HG02973 (cell line): Measurements from ENCODE around the gene SLN.
"Not testable (repeated sequence)": the region's sequence is repeated elsewhere in the genome, so short reads cannot be mapped to it uniquely, and the experiment has no call there.

Experiments used
- ATAC-seq: cut with Tn5 transposase; IDR thresholded peaks from one replicate; pipeline ENCODE4 v1.9.1; 2021; ENCODE audit warnings: moderate library complexity; ENCODE audit not compliant: unreplicated experiment

Gene SLN

DNA sequence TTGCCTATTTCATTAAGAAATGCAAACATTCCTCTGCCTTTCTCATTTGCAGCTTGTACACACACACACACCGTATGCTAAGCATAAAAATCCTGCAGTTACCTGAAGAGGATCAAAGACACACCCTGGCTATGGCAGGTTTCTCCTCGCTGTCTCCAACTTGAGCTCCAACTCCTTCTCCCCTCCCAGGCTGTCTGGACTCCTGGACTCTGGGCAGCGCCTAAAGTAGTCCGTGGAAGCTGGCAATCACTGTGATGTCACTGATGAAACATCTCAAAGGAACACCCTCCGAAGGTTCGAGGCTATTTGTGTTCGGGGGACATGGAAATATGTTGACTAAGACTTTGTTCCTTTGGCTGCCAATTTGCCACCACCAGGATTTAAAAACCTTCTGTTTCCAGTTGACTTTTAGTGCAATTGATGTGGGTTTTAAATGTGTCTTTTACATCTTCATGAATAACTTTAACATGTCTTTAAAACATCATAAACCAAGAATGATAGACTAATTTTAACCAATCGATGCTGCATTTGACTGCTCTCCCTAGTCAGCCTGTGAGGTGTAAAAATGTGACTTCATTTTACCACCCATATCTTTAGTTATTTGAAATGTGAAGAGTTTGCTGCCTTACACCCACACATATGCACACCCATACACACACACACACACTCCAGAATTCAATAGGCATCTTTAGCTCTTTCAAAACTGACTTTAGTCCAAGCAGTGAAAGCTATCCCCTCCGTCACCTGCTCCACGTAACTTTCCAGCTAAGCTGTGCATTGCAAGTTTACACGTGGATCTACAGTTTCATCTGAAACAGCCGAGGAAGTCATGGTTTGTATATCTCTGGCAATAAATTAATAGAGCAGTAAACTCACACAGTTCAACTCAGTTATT, at the start of gene SLN:
SLN (minus strand) TSS at position 196 of the 895 bp plus-strand sequence.
- no peak for ATAC-seq

- not testable (repeated sequence) for ATAC-seq
Measured at GRCh38 chr11:107758719-107759355, 47.0 kb upstream of the SLN start.

- no peak for ATAC-seq
Measured at GRCh38 chr11:107757661-107758060, 45.8 kb upstream of the SLN start.

GRCh38 chr11:107756553-107756952, 44.7 kb upstream of the SLN start:
- no peak for ATAC-seq

GRCh38 chr11:107752949-107753822, 41.3 kb upstream of the SLN start:
- no peak for ATAC-seq

- no peak for ATAC-seq
Measured at GRCh38 chr11:107752508-107752907, 40.7 kb upstream of the SLN start.

GRCh38 chr11:107751082-107751481, 39.2 kb upstream of the SLN start:
- ATAC-seq, result no peak

DNA sequence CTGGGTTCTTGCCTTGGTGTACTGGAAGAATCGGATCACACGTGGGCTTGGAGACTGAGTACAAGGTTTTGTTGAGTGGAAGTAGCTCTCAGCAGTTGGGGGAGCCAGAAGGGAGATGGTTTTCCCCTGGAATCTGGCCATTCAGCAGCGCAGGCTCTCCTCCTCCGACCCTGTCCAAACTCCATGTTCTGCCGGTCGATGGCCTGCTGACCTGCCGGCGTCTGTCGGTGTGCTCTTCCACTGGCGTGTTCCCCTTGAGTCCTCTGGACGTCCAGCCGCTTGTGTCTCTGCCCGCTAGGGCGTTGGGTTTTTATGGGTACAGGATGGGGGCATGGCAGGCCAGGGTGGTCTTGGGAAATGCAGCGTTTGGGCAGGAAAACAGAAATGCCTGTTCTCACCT, 38.5 kb upstream of the SLN start:
- no peak for ATAC-seq

GRCh38 chr11:107747622-107748021, 35.8 kb upstream of the SLN start:
- ATAC-seq, result no peak

DNA sequence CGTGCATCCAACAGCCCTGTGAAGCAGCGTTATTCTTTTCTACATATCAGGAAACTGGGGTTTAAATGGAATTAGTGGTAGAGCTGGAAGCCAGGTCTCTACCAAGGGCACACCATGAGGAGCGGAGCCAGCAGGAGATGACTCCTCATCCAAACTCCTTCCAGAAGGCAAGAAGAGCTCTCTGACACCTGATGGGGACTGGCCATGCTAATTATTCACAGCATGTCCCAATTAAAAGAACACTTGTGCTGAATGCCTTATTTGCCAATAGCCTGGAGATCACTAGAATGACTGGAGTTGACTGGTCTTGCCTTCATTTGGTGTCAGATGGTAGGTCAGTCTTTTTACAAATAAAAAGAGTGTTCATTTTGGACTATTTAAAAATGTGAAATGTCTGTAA, 32.9 kb upstream of the SLN start:
- ATAC-seq, result no peak

GRCh38 chr11:107743191-107743590, 31.3 kb upstream of the SLN start:
- ATAC-seq, result no peak

- peak; percentile 93 for ATAC-seq
Measured at GRCh38 chr11:107741044-107741823, 29.4 kb upstream of the SLN start.

DNA sequence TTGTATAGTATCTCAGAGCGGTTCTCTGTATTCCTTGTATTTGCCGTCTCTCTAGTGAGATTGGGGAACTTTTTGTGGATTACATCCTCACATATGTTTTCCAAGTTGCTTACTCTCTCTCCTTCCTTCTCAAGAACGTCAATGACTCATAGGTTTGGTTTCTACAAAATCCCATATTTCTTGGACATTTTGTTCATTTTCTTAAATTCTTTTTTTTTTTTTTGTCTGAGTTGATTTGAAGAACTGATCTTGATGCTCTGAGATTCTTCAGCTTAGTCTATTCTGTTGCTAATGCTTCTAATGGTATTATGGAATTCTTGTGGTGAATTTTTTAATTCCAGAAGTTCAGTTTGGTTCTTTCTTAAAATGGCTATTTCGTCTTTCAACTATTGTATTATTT, 28.4 kb upstream of the SLN start:
- no peak for ATAC-seq

GRCh38 chr11:107736546-107736945, 24.7 kb upstream of the SLN start:
- no peak for ATAC-seq

GRCh38 chr11:107733518-107733917, 21.7 kb upstream of the SLN start:
- ATAC-seq, result no peak

- no peak for ATAC-seq
Measured at GRCh38 chr11:107732689-107733051, 20.8 kb upstream of the SLN start.

GRCh38 chr11:107731941-107732688, 20.3 kb upstream of the SLN start:
- ATAC-seq, result peak; percentile 69

DNA sequence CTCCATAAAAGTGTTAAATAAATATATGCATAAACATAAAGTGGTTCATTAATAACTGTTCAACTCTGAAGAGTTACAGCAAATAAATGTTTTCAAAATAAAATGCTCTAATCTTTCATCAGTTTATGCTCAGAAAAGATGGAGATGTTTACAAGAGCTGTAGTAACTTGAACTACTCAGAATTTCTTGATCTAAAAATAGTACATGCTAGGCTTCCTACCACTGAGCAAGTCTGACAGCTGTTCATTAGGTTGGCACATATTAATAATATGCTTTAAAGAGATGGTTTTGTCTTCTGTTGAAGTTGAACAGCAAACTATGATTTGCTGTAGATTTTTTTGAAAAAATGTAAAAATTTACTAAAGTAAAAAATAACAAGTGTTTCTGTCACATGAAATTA, 10.8 kb upstream of the SLN start:
- ATAC-seq, result no peak

GRCh38 chr11:107721207-107721606, 9.4 kb upstream of the SLN start:
- no peak for ATAC-seq

- ATAC-seq, result no peak
Measured at GRCh38 chr11:107720303-107720774, 8.5 kb upstream of the SLN start.
